Parathyroid adenoma (tissue), 2 donors: Measurements from ENCODE around the gene PPP1R16B.

ENCODE experiments used
- H2AFZ ChIP-seq: fragments of 300-600 bp; sonication (generic); one replicate; pipeline ENCODE4 v1.7.0; 2017; ENCODE audit warnings: antibody characterized with exemption, mild to moderate bottlenecking
- H3K27ac ChIP-seq: fragments of 300-600 bp; sonication (generic); one replicate; pipeline ENCODE4 v1.7.0; 2017
- H3K27me3 ChIP-seq: fragments of 300-600 bp; sonication (generic); one replicate; pipeline ENCODE4 v1.7.0; 2017; ENCODE audit warnings: low read length; ENCODE audit not compliant: control insufficient read depth, insufficient read depth
- H3K36me3 ChIP-seq: fragments of 300-600 bp; sonication (generic); one replicate; pipeline ENCODE4 v1.7.0; 2017; ENCODE audit warnings: low read length; ENCODE audit not compliant: control insufficient read depth, insufficient read depth
- H3K4me1 ChIP-seq: fragments of 300-600 bp; sonication (generic); one replicate; pipeline ENCODE4 v1.7.0; 2017; ENCODE audit warnings: control low read depth
- H3K4me2 ChIP-seq: fragments of 300-600 bp; sonication (generic); one replicate; pipeline ENCODE4 v1.7.0; 2017; ENCODE audit warnings: low read length
- H3K4me3 ChIP-seq: fragments of 300-600 bp; sonication (generic); one replicate; pipeline ENCODE4 v1.7.0; 2017; ENCODE audit warnings: low read depth, low read length
- H3K79me2 ChIP-seq: fragments of 300-600 bp; sonication (generic); one replicate; pipeline ENCODE4 v1.7.0; 2017; ENCODE audit warnings: control low read depth
- H3K9ac ChIP-seq: fragments of 300-600 bp; sonication (generic); one replicate; pipeline ENCODE4 v1.7.0; 2017; ENCODE audit warnings: mild to moderate bottlenecking
- H3K9me3 ChIP-seq: fragments of 300-600 bp; sonication (generic); one replicate; pipeline ENCODE4 v1.7.0; 2017; ENCODE audit warnings: low read length; ENCODE audit not compliant: control insufficient read depth
- CTCF ChIP-seq: fragments of 300-600 bp; sonication (generic); IDR thresholded peaks from one replicate; pipeline ENCODE4 v1.7.0; 2017; ENCODE audit warnings: antibody characterized with exemption, mild to moderate bottlenecking
- donor health status: primary hyperparathyroidism.

The PPP1R16B gene

DNA sequence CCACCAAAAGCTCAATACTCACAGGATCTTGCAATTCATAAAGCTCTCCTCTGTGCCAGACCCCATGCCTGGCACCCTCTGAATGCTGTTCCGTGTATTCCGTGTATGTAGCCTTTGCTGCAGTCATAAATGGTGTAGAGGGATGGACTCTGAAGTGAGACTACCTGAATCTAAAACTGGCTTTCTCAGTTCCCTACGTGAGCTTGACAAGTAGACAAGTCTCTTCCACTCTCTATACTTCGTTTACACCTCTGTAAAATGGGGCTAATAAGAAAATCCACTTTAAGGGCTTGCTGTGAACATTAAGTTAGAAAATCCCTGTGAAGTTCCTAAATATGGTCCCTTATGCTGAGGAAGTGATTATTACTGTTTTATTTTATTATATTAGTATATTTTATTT lies 31.5 kb downstream of the PPP1R16B start:
- H3K4me1 ChIP-seq, result no peaks in the 10 kb centered on the region
- H3K36me3 ChIP-seq, result no peaks in the 10 kb centered on the region
- no peaks in the 10 kb centered on the region for H3K9me3 ChIP-seq
- no peaks in the 10 kb centered on the region for H3K79me2 ChIP-seq
- no peak for TF ChIP-seq CTCF
- no peak overlapping the region for H3K4me2 ChIP-seq
- no peak overlapping the region for H3K9ac ChIP-seq
- no peak overlapping the region for H3K4me3 ChIP-seq
- H2AFZ ChIP-seq, result no peak overlapping the region
- H3K27me3 ChIP-seq, result no peaks in the 10 kb centered on the region
- no peak overlapping the region for H3K27ac ChIP-seq

GRCh38 chr20:38838326-38838725 lies 32.8 kb downstream of the PPP1R16B start:
- Histone ChIP-seq H3K27me3 (no peaks in the 10 kb centered on the region), H3K27ac (no peak overlapping the region), H2AFZ (no peak overlapping the region), H3K36me3 (no peaks in the 10 kb centered on the region), H3K4me1 (no peaks in the 10 kb centered on the region), H3K79me2 (no peaks in the 10 kb centered on the region), H3K9ac (no peak overlapping the region), H3K4me3 (no peak overlapping the region), H3K4me2 (no peak overlapping the region), H3K9me3 (no peaks in the 10 kb centered on the region)
- no peak for TF ChIP-seq CTCF

- H3K9me3 ChIP-seq, result no peaks in the 10 kb centered on the region
- no peaks in the 10 kb centered on the region for H3K4me1 ChIP-seq
- no peak overlapping the region for H3K4me2 ChIP-seq
- TF ChIP-seq CTCF, result no peak
- no peaks in the 10 kb centered on the region for H3K27me3 ChIP-seq
- no peak overlapping the region for H3K9ac ChIP-seq
- no peak overlapping the region for H3K27ac ChIP-seq
- no peaks in the 10 kb centered on the region for H3K79me2 ChIP-seq
- H3K4me3 ChIP-seq, result no peak overlapping the region
- no peak overlapping the region for H2AFZ ChIP-seq
- no peaks in the 10 kb centered on the region for H3K36me3 ChIP-seq
Measured at GRCh38 chr20:38839563-38839962, 34.1 kb downstream of the PPP1R16B start.

- Histone ChIP-seq H3K79me2 (no peaks in the 10 kb centered on the region), H2AFZ (no peak overlapping the region), H3K27ac (no peak overlapping the region), H3K9me3 (no peaks in the 10 kb centered on the region), H3K36me3 (no peaks in the 10 kb centered on the region), H3K4me3 (no peak overlapping the region), H3K4me1 (no peaks in the 10 kb centered on the region), H3K4me2 (no peak overlapping the region), H3K27me3 (no peaks in the 10 kb centered on the region), H3K9ac (no peak overlapping the region)
- no peak for TF ChIP-seq CTCF
Measured at GRCh38 chr20:38840053-38840893, 34.8 kb downstream of the PPP1R16B start.

GRCh38 chr20:38840894-38841470 lies 35.5 kb downstream of the PPP1R16B start:
- H3K4me3 ChIP-seq, result no peak overlapping the region
- no peak for TF ChIP-seq CTCF
- H2AFZ ChIP-seq, result no peak overlapping the region
- no peak overlapping the region for H3K4me2 ChIP-seq
- H3K9me3 ChIP-seq, result no peaks in the 10 kb centered on the region
- H3K36me3 ChIP-seq, result no peaks in the 10 kb centered on the region
- no peaks in the 10 kb centered on the region for H3K27me3 ChIP-seq
- no peaks in the 10 kb centered on the region for H3K79me2 ChIP-seq
- H3K27ac ChIP-seq, result no peak overlapping the region
- H3K9ac ChIP-seq, result no peak overlapping the region
- no peaks in the 10 kb centered on the region for H3K4me1 ChIP-seq
